Endothelial cell (in vitro differentiated cells): Measurements from ENCODE around the gene CYTH1. TPM values are rescaled to one million over a fixed set of nuclear protein-coding genes. Genes with fewer than 3 reads are reported as not detected.

Experiments
- DNase-seq: peaks from one replicate; pipeline ENCODE4 v3.0.0; 2021; ENCODE audit warnings: low spot score
- H3K27ac Mint-ChIP-seq: one replicate; pipeline ENCODE4 v1.8.0; 2021; ENCODE audit warnings: mixed read lengths, inconsistent platforms; ENCODE audit not compliant: unreplicated experiment
- H3K27me3 Mint-ChIP-seq: one replicate; pipeline ENCODE4 v1.8.0; 2021; ENCODE audit warnings: mild to moderate bottlenecking, moderate library complexity, mixed read lengths, inconsistent platforms; ENCODE audit not compliant: unreplicated experiment
- H3K36me3 Mint-ChIP-seq: one replicate; pipeline ENCODE4 v1.8.0; 2021; ENCODE audit warnings: mild to moderate bottlenecking, low read depth, mixed read lengths, inconsistent platforms; ENCODE audit not compliant: unreplicated experiment
- H3K4me1 Mint-ChIP-seq: one replicate; pipeline ENCODE4 v1.8.0; 2021; ENCODE audit warnings: mild to moderate bottlenecking, mixed read lengths, inconsistent platforms; ENCODE audit not compliant: unreplicated experiment
- H3K4me3 Mint-ChIP-seq: one replicate; pipeline ENCODE4 v1.8.0; 2021; ENCODE audit warnings: mild to moderate bottlenecking, mixed read lengths, inconsistent platforms; ENCODE audit not compliant: unreplicated experiment
- H3K9me3 Mint-ChIP-seq: one replicate; pipeline ENCODE4 v1.8.0; 2021; ENCODE audit warnings: mixed read lengths, inconsistent platforms; ENCODE audit not compliant: unreplicated experiment
- total RNA-seq: library from RNA; stranded (reverse); fragmentation: NEBNext Ultra II Directional; extraction: Animal tissue kit (Norgen Biotek cat#: 25700); gene quantifications from one replicate; pipeline ENCODE4 v1.2.1, GENCODE V29; 2021; ENCODE audit not compliant: unreplicated experiment
- TF ChIP-seq, protein P1 (sequence below): fragments of 200-600 bp; sonication (generic); IDR thresholded peaks from one replicate; pipeline ENCODE4 v1.5.0; 2021; ENCODE audit warnings: antibody characterized with exemption; ENCODE audit not compliant: unreplicated experiment

CYTH1 gene
- total RNA-seq, 1 donor from 2014 or later, result 73.3 TPM

DNA sequence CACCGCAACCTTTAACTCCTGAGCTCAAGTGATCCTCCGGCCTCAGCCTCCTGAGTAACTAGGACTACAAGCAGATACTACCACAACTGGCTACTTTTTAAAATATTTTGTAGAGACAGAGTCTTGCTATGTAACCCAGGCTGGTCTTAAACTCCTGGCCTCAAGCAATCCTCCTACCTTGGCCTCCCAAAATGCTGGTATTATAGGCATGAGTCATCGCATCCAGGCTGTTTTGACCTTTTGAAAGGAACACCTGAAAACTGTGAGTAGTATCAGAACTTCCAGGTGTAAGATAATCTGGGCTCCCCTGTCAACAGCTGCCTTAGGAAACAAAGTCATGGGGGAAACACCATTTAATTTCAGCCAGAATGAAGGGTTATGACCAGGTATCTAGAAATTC is 77.5 kb downstream of the CYTH1 start:
- peaks cover 9% of the 10 kb centered on the region for H3K36me3 Mint-ChIP-seq
- no peaks in the 10 kb centered on the region for H3K27me3 Mint-ChIP-seq
- TF ChIP-seq, protein P1, sequence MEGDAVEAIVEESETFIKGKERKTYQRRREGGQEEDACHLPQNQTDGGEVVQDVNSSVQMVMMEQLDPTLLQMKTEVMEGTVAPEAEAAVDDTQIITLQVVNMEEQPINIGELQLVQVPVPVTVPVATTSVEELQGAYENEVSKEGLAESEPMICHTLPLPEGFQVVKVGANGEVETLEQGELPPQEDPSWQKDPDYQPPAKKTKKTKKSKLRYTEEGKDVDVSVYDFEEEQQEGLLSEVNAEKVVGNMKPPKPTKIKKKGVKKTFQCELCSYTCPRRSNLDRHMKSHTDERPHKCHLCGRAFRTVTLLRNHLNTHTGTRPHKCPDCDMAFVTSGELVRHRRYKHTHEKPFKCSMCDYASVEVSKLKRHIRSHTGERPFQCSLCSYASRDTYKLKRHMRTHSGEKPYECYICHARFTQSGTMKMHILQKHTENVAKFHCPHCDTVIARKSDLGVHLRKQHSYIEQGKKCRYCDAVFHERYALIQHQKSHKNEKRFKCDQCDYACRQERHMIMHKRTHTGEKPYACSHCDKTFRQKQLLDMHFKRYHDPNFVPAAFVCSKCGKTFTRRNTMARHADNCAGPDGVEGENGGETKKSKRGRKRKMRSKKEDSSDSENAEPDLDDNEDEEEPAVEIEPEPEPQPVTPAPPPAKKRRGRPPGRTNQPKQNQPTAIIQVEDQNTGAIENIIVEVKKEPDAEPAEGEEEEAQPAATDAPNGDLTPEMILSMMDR, result no peak
- DNase-seq, result no peak
- H3K4me3 Mint-ChIP-seq, result no peak overlapping the region
- H3K9me3 Mint-ChIP-seq, result no peaks in the 10 kb centered on the region
- H3K27ac Mint-ChIP-seq, result no peak overlapping the region
- peaks cover 16% of the 10 kb centered on the region for H3K4me1 Mint-ChIP-seq

DNA sequence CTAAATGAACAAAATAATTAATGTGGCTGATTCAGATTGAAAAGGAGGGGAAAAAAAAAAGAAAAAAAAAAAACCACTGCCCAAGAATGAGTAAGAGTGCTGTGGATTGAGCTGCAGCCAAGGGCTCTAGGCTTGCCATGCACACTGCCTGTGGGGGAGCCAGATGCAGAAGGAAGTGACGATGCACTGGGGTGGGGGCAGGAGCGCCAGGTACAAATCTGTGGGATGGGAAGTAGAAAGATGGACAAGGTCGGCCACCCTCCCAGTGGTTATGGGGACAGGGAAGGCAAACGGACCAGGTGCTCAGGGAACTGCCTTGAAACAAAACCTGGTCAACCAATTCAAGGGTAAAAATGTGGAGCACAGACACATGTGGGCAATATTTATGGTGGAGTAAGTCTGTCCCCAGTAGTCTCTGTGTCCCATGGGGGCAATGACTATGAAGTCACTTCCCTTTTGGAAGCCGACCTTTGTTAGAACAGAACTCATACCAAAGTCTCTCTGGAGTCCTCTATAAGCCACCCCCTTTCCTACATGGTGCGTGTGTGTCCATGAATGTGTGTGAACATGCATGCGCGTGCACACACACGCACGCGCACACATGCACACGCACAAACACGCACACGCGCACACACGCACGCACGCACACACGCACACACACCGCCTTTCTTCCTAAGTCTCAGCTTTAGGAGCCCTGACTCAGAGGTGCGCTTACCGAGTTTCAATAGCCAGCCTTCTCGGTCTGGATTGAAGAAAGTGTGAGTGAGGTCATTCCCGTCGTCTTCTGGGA is 84.3 kb downstream of the CYTH1 start:
- DNase-seq, result no peak
- TF ChIP-seq, protein P1, result no peak
- Mint-ChIP-seq H3K4me1 (no peaks in the 10 kb centered on the region), H3K27ac (no peak overlapping the region), H3K36me3 (peaks cover 51% of the 10 kb centered on the region), H3K9me3 (no peaks in the 10 kb centered on the region), H3K27me3 (peaks cover 1% of the 10 kb centered on the region), H3K4me3 (no peak overlapping the region)

DNA sequence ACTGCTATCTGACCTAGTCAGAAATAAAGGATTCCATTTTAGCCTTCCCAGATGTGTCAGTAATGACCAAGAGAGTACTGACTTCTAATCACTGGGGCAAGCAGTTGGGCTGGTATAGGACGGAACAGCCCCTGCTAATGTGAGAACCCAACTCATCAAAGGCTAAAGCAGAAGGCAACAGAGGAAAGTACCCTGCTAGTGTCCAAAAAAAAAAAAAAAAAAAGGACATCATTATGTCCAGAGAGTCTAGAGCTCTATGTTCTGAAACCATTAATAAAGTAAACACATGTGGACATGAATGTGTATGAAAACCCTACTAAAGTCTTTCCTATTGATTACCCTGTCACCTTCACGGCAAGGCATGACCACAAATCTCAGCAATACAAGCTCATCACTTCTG is 85.0 kb downstream of the CYTH1 start:
- DNase-seq, result no peak
- Mint-ChIP-seq H3K4me1 (no peaks in the 10 kb centered on the region), H3K4me3 (no peak overlapping the region), H3K27ac (no peak overlapping the region), H3K9me3 (no peaks in the 10 kb centered on the region), H3K36me3 (peaks cover 57% of the 10 kb centered on the region), H3K27me3 (peaks cover 1% of the 10 kb centered on the region)
- TF ChIP-seq, protein P1, result no peak

DNA sequence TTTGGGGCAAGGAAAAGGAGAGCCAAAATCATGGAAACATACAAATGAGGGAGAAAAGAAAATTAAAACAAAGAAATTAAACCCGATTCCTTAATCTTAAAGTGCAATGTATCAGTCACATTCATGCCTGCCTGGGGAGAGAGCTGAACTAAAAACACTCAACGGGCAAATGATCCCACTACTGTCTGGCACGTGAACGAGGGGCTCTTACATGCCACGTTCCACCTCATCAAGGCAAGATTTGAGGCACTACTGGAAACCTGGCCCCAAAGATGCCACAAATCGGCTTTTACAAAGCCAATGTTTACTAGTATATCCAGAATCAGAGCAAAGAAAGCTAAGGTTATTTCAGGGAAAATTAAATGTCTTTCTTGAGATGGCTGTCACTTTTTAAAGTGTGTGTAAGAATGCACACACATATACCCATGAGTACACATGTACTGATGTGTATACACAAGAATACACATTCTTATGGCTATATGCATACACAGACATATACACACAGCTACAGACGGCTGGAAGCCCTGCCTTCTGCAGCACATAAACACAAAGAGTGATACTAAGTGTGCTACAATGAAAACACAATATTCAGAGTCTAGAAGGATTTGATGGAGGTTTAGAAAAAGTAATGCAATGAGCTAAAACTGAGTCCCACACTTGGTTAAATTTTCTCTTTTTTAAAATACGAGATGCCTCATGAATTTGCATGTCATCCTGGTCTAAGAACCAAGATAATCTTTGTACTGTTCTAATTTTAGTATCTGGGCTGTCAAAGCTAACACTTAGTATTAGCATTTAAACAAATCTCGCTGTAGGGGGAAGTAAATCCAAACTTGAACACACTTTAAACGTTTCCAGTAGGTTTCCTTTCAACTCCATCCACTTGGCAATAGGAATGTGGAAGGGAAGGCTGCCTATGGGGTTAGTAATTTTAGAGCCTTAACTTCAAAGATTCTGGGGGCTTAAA is 85.8 kb downstream of the CYTH1 start:
- Mint-ChIP-seq H3K9me3 (no peaks in the 10 kb centered on the region), H3K27me3 (peaks cover 1% of the 10 kb centered on the region), H3K36me3 (peaks cover 60% of the 10 kb centered on the region), H3K4me3 (no peak overlapping the region), H3K27ac (no peak overlapping the region), H3K4me1 (no peaks in the 10 kb centered on the region)
- DNase-seq, result no peak
- TF ChIP-seq, protein P1, result no peak
